HUES6 (cell line): Measurements from ENCODE around the gene CYP8B1.

Experiments used
- H3K27ac ChIP-seq: 2 replicates; pipeline ENCODE4 v1.7.0; 2013; ENCODE audit warnings: low read depth, mild to moderate bottlenecking, low read length, inconsistent platforms
- H3K27me3 ChIP-seq: 2 replicates; pipeline ENCODE4 v1.6.1; 2013; ENCODE audit warnings: low read length; ENCODE audit not compliant: control insufficient read depth, insufficient read depth
- H3K36me3 ChIP-seq: 2 replicates; pipeline ENCODE4 v1.6.1; 2013; ENCODE audit warnings: low read length; ENCODE audit not compliant: control insufficient read depth, insufficient read depth
- H3K4me1 ChIP-seq: 2 replicates; pipeline ENCODE4 v1.6.1; 2013; ENCODE audit warnings: low read length; ENCODE audit not compliant: control insufficient read depth, insufficient read depth
- H3K4me3 ChIP-seq: 2 replicates; pipeline ENCODE4 v1.5.1; 2013; ENCODE audit warnings: low read depth, low read length
- H3K9ac ChIP-seq: one replicate; pipeline ENCODE4 v1.6.1; 2013; ENCODE audit warnings: mild to moderate bottlenecking, low read length
- H3K9me3 ChIP-seq: 2 replicates; pipeline ENCODE4 v1.6.1; 2013; ENCODE audit warnings: low read depth, low read length; ENCODE audit not compliant: control insufficient read depth, insufficient read depth

Gene CYP8B1, protein sequence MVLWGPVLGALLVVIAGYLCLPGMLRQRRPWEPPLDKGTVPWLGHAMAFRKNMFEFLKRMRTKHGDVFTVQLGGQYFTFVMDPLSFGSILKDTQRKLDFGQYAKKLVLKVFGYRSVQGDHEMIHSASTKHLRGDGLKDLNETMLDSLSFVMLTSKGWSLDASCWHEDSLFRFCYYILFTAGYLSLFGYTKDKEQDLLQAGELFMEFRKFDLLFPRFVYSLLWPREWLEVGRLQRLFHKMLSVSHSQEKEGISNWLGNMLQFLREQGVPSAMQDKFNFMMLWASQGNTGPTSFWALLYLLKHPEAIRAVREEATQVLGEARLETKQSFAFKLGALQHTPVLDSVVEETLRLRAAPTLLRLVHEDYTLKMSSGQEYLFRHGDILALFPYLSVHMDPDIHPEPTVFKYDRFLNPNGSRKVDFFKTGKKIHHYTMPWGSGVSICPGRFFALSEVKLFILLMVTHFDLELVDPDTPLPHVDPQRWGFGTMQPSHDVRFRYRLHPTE

GRCh38 chr3:42875325-42876151, at the start of gene CYP8B1:
TSS of gene CYP8B1 (minus strand) at chr3:42875879. CDS start at chr3:42875816, 63 bp downstream.
- Histone ChIP-seq H3K9ac (no peak within 1 kb of the TSS), H3K9me3 (no peaks in the 10 kb centered on the region), H3K36me3 (no peaks in the 10 kb centered on the region), H3K27me3 (0 out of 2 replicates have a peak, but pooled peaks cover 5% of the 10 kb centered on the region), H3K4me1 (peaks cover 3% of the 10 kb centered on the region; the same call in 1 of the 2 replicates), H3K4me3 (no peak within 1 kb of the TSS), H3K27ac (no peak within 1 kb of the TSS)

DNA sequence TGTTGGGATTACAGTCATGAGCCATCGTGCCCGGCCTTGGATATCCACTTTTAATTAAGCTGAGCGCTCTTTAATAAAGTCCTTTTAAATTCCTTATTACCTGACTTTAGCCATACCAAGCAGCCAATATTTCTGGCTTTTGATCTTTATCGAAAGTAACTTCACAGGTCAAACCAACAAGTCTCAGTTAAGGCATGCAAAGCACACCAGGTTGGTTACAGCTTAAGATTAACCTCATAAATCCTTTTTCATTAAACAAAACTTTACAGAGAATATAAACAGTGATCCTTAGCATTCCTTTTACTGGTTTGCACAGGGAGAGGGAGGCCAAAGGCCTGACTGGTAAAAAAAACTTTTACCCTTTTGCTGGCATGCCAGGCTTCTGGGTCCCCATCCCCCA, 47.9 kb upstream of the CYP8B1 start:
- Histone ChIP-seq H3K27ac (no peak overlapping the region), H3K36me3 (no peaks in the 10 kb centered on the region), H3K9me3 (peaks cover 5% of the 10 kb centered on the region), H3K27me3 (no peaks in the 10 kb centered on the region), H3K9ac (no peak overlapping the region), H3K4me1 (no peaks in the 10 kb centered on the region), H3K4me3 (no peak overlapping the region)

DNA sequence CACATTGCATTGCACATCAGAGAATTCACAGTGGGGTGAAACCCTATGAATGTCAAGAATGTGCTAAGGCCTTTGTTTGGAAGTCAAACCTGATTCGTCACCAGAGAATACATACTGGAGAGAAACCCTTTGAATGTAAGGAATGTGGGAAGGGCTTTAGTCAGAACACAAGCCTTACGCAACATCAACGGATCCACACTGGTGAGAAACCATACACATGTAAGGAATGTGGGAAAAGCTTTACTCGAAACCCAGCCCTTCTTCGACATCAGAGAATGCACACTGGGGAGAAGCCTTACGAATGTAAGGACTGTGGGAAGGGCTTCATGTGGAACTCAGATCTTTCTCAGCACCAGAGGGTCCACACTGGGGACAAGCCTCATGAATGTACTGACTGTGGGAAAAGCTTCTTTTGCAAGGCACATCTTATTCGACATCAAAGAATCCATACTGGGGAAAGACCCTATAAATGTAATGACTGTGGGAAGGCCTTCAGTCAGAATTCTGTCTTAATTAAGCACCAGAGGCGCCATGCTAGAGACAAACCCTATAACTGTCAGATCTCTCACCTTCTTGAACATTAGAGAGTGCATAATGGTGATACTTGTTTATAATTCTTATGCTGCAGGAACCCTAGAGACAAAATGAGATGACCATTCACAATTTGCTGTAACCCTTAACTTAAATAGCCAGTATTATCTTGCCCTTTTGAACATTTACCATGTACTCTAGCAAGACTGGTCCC, 39.3 kb upstream of the CYP8B1 start:
- H3K27ac ChIP-seq: no peak overlapping the region
- H3K36me3 ChIP-seq: no peaks in the 10 kb centered on the region; the same call in 1 of the 2 replicates
- no peak overlapping the region for H3K4me3 ChIP-seq
- no peaks in the 10 kb centered on the region for H3K27me3 ChIP-seq
- no peak overlapping the region for H3K9ac ChIP-seq
- peaks cover 68% of the 10 kb centered on the region for H3K9me3 ChIP-seq
- H3K4me1 ChIP-seq: no peaks in the 10 kb centered on the region

GRCh38 chr3:42911551-42911950, 35.9 kb upstream of the CYP8B1 start:
- H3K4me1 ChIP-seq: no peaks in the 10 kb centered on the region
- H3K9me3 ChIP-seq: peaks cover 52% of the 10 kb centered on the region
- no peaks in the 10 kb centered on the region for H3K27me3 ChIP-seq
- H3K9ac ChIP-seq: no peak overlapping the region
- no peak overlapping the region for H3K27ac ChIP-seq
- H3K4me3 ChIP-seq: no peak overlapping the region
- no peaks in the 10 kb centered on the region; the same call in 1 of the 2 replicates for H3K36me3 ChIP-seq

DNA sequence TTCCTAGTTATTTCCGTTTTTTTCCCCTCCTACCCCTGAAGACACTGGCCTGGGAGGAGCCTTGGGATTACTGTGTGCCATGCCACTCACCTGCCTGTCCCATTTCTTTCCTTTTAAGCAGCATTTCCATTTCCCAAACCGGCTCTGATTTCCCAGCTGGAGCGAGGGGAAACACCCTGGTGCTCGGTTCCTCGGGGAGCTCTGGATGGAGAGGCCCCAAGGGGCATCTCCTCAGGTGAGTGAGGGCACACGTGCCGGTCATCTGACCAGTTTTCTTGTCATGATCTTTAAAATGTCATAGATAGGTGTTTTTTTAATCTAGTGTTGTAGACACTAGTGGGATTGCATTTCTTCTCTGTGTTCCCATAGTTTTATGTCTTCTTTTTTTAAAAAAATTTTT, 33.0 kb upstream of the CYP8B1 start:
- Histone ChIP-seq H3K9ac (no peak overlapping the region), H3K9me3 (peaks cover 27% of the 10 kb centered on the region), H3K27ac (no peak overlapping the region), H3K36me3 (no peaks in the 10 kb centered on the region), H3K4me1 (no peaks in the 10 kb centered on the region), H3K27me3 (no peaks in the 10 kb centered on the region), H3K4me3 (no peak overlapping the region)

- Histone ChIP-seq H3K4me1 (no peaks in the 10 kb centered on the region), H3K36me3 (no peaks in the 10 kb centered on the region), H3K27me3 (no peaks in the 10 kb centered on the region), H3K27ac (no peak overlapping the region), H3K4me3 (peak overlapping the region; percentile 41; the same call in 1 of the 2 replicates), H3K9me3 (peaks cover 19% of the 10 kb centered on the region), H3K9ac (no peak overlapping the region)
Observed at GRCh38 chr3:42906848-42907183, 31.1 kb upstream of the CYP8B1 start.

DNA sequence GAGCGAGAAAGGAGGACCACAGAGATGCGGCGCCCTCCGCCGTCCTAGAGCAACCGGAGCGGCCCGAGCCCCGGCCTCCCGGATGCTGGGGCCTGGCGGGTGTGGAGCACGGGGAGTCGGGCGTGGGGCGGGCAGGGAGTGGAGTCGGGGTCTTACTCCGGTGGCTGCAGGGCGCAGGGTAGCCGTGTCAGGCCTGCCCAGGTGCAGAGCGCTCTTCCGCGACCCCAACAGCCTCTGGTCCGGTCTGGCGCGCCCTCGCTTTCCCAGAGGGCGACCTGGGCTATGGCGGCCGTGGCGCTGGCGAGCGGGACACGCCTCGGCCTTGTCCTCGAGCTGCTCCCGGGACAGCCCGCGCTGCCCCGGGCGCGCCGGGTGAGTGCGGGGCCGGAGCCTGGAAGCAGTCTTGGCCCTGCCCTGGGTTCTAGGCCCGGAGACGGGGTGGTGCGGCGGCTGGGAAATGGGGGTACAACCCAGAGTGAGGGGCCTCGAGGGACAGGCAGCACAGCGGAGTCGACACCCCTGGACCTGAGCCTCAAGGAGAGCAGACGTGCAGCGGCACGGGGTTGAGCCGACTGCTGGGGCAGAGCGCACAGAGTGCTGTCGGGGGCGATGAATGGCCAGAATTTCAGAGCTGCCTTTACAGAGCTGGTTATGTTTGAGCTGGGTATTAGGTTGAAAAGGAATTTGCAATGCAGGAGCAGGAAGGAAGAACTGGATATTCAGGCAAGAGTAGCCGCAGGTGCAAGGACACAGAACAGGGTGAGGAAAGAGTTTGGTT, 30.6 kb upstream of the CYP8B1 start, which contains the start of gene ZNF662:
Gene ZNF662, plus strand, starts transcription at position 73 of the 778 bp plus-strand sequence. CDS start 1,973 bp downstream, outside the sequence.
- peaks cover 14% of the 10 kb centered on the region for H3K9me3 ChIP-seq
- H3K4me3 ChIP-seq: peak within 1 kb of the TSS; percentile 41; the same call in 1 of the 2 replicates
- H3K36me3 ChIP-seq: no peaks in the 10 kb centered on the region
- H3K27me3 ChIP-seq: no peaks in the 10 kb centered on the region
- no peak within 1 kb of the TSS for H3K9ac ChIP-seq
- H3K4me1 ChIP-seq: no peaks in the 10 kb centered on the region
- no peak within 1 kb of the TSS for H3K27ac ChIP-seq

GRCh38 chr3:42905740-42906069, 30.0 kb upstream of the CYP8B1 start:
- H3K36me3 ChIP-seq: no peaks in the 10 kb centered on the region
- no peak overlapping the region for H3K27ac ChIP-seq
- H3K27me3 ChIP-seq: no peaks in the 10 kb centered on the region
- peaks cover 8% of the 10 kb centered on the region for H3K9me3 ChIP-seq
- no peaks in the 10 kb centered on the region for H3K4me1 ChIP-seq
- H3K4me3 ChIP-seq: peak overlapping the region; percentile 26; the same call in 1 of the 2 replicates
- no peak overlapping the region for H3K9ac ChIP-seq

DNA sequence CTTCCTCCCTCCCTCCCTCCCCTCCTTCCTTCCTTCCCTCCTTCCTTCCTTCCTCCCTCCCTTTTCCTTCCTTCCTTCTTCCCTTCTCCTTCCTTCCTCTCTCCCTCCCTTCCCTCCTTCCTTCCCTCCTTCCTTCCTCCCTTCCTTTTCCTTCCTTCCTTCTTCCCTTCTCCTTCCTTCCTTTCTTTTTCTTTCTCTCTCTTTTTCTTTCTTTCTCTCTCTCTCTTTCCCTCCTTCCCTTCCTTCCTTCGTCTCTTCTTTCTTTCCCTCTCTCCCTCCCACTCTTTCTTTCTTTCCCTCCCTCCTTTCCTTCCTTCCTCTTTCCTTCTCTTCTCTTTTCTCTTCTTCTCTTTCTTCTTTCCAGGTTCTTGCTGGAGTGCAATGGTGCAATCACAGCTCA, 28.4 kb upstream of the CYP8B1 start:
- H3K9ac ChIP-seq: no peak overlapping the region
- no peak overlapping the region for H3K27ac ChIP-seq
- H3K36me3 ChIP-seq: no peaks in the 10 kb centered on the region
- H3K27me3 ChIP-seq: no peaks in the 10 kb centered on the region
- H3K9me3 ChIP-seq: no peaks in the 10 kb centered on the region; the same call in 1 of the 2 replicates
- H3K4me3 ChIP-seq: no peak overlapping the region
- H3K4me1 ChIP-seq: no peaks in the 10 kb centered on the region

GRCh38 chr3:42902257-42902656, 26.6 kb upstream of the CYP8B1 start:
- no peak overlapping the region for H3K4me3 ChIP-seq
- peaks cover 3% of the 10 kb centered on the region; the same call in 1 of the 2 replicates for H3K9me3 ChIP-seq
- H3K27ac ChIP-seq: no peak overlapping the region
- H3K9ac ChIP-seq: no peak overlapping the region
- no peaks in the 10 kb centered on the region for H3K27me3 ChIP-seq
- no peaks in the 10 kb centered on the region for H3K4me1 ChIP-seq
- H3K36me3 ChIP-seq: no peaks in the 10 kb centered on the region
